HFF-Myc (cell line): Measurements from ENCODE around the gene BPIFA2.
"Not testable (repeated sequence)": the region's sequence is repeated elsewhere in the genome, so short reads cannot be mapped to it uniquely, and the experiment has no call there.

ENCODE experiments used
- DNase-seq: peaks from one replicate; pipeline ENCODE4 v3.0.0-alpha.2; 2011; ENCODE audit warnings: low read depth; ENCODE audit errors: extremely low read depth
- H3K4me3 ChIP-seq: replicated peaks from 2 replicates; pipeline ENCODE4 v1.5.1; 2011; ENCODE audit warnings: low read depth, mild to moderate bottlenecking, control low read depth, low read length
- CTCF ChIP-seq: IDR thresholded peaks from 2 replicates; pipeline ENCODE4 v1.5.1; 2012; ENCODE audit warnings: mild to moderate bottlenecking, low read depth, low read length, control low read depth; ENCODE audit errors: missing control alignments

Gene BPIFA2

GRCh38 chr20:33167859-33168258 lies at the start of gene BPIFA2:
TSS of gene BPIFA2 (plus strand) at chr20:33168159. CDS start at chr20:33169146, 987 bp downstream.
- H3K4me3 ChIP-seq = no peak within 1 kb of the TSS
- TF ChIP-seq CTCF = no peak
- DNase-seq = no peak

GRCh38 chr20:33119725-33120720 lies 47.9 kb upstream of the BPIFA2 start:
- DNase-seq = no peak
- no peak overlapping the region for H3K4me3 ChIP-seq
- TF ChIP-seq CTCF = no peak

- TF ChIP-seq CTCF = no peak
- H3K4me3 ChIP-seq = no peak overlapping the region
- DNase-seq = no peak
Observed at GRCh38 chr20:33120934-33121333, 47.0 kb upstream of the BPIFA2 start.

- DNase-seq, H3K4me3 ChIP-seq: not testable (repeated sequence)
Observed at GRCh38 chr20:33122297-33122696, 45.7 kb upstream of the BPIFA2 start.

- DNase-seq = no peak
- H3K4me3 ChIP-seq = no peak overlapping the region
- no peak for TF ChIP-seq CTCF
Observed at GRCh38 chr20:33124261-33124660, 43.7 kb upstream of the BPIFA2 start.

GRCh38 chr20:33124994-33125393 lies 43.0 kb upstream of the BPIFA2 start:
- H3K4me3 ChIP-seq = no peak overlapping the region
- no peak for TF ChIP-seq CTCF
- DNase-seq = no peak

- TF ChIP-seq CTCF = no peak
- no peak overlapping the region for H3K4me3 ChIP-seq
- no peak for DNase-seq
Observed at GRCh38 chr20:33125983-33126382, 42.0 kb upstream of the BPIFA2 start.
